Measurements from ENCODE around the gene RTCA.

GRCh38 chr1:100239961-100240360 is 26.1 kb upstream of the RTCA start:
- no peak for TF ChIP-seq CTCF (IDR thresholded peaks at IDR 0.05; ENCODE audit: low read depth, low read length, missing input control)
- TF ChIP-seq REST (IDR thresholded peaks at IDR 0.05), result no peak
- TF ChIP-seq HNF4G (IDR thresholded peaks at IDR 0.05), result no peak
